IMR-90 (cell line): ENCODE measurements around the gene RAB28. TPM values are rescaled to one million over a fixed set of nuclear protein-coding genes. Genes with fewer than 3 reads are reported as not detected.

Experiments
- ATAC-seq: fragments of 200-7000 bp; cut with Tn5 transposase; 2 replicates; pipeline ENCODE4 v1.9.1; 2020; ENCODE audit warnings: low read depth, mild to moderate bottlenecking, moderate library complexity
- BruUV-seq: library from RNA; stranded (reverse); fragments of 400-500 nt; replicated peaks from 2 replicates; lab custom pipeline; 2021; lab: Mats Ljungman, UMichigan
- CTCF ChIA-PET: fragments of 300-600 bp; formaldehyde crosslinking; extraction: SDS; loops from one replicate; lab custom pipeline; 2021; ENCODE audit warnings: antibody characterized with exemption; lab: Yijun Ruan, JAX
- POLR2A ChIA-PET: fragments of 300-600 bp; sonication (Branson Sonifier 250); formaldehyde crosslinking; loops from one replicate; lab custom pipeline; 2022; ENCODE audit warnings: antibody characterized with exemption; ENCODE audit not compliant: unreplicated experiment; lab: Charles Lee
- DNase-seq: peaks from one replicate; pipeline ENCODE4 v3.0.0; 2013
- H2AFZ ChIP-seq: replicated peaks from 2 replicates; pipeline ENCODE3; 2013; ENCODE audit warnings: low read length, mild to moderate bottlenecking; ENCODE audit not compliant: poor library complexity
- H2AK5ac ChIP-seq: 2 replicates; pipeline ENCODE4 v1.6.1; 2013; ENCODE audit warnings: low read depth, low read length, inconsistent platforms
- H2AK9ac ChIP-seq: replicated peaks from 2 replicates; pipeline ENCODE3; 2013; ENCODE audit warnings: mild to moderate bottlenecking, low read depth, low read length, moderate library complexity; ENCODE audit not compliant: poor library complexity
- H2BK120ac ChIP-seq: 2 replicates; pipeline ENCODE4 v1.6.1; 2013; ENCODE audit warnings: low read depth, low read length, inconsistent platforms
- H2BK15ac ChIP-seq: 3 replicates; pipeline ENCODE4 v1.6.1; 2013; ENCODE audit warnings: low read depth, low read length, inconsistent platforms
- H2BK20ac ChIP-seq: 2 replicates; pipeline ENCODE4 v1.6.1; 2013; ENCODE audit warnings: low read depth, mild to moderate bottlenecking, inconsistent platforms, low read length, moderate library complexity
- H2BK5ac ChIP-seq: 2 replicates; pipeline ENCODE4 v1.6.1; 2013; ENCODE audit warnings: mild to moderate bottlenecking, low read depth, low read length, inconsistent platforms; ENCODE audit not compliant: poor library complexity, severe bottlenecking
- H3K14ac ChIP-seq: replicated peaks from 2 replicates; pipeline ENCODE4 v1.6.1; 2013; ENCODE audit warnings: low read depth, low read length, inconsistent platforms
- H3K18ac ChIP-seq: 2 replicates; pipeline ENCODE4 v1.6.1; 2013; ENCODE audit warnings: low read depth, low read length, control low read depth
- H3K23ac ChIP-seq: 2 replicates; pipeline ENCODE4 v1.6.1; 2013; ENCODE audit warnings: low read depth, low read length, inconsistent platforms
- H3K27ac ChIP-seq: 2 replicates; pipeline ENCODE4 v1.5.1; 2013; ENCODE audit warnings: mild to moderate bottlenecking, control low read depth, low read length; ENCODE audit not compliant: insufficient read depth
- H3K27me3 ChIP-seq: 2 replicates; pipeline ENCODE4 v1.6.1; 2013; ENCODE audit warnings: low read length; ENCODE audit not compliant: control insufficient read depth, insufficient read depth
- H3K36me3 ChIP-seq: 2 replicates; pipeline ENCODE4 v1.6.1; 2013; ENCODE audit warnings: low read length, mixed read lengths; ENCODE audit not compliant: control insufficient read depth, insufficient read depth
- H3K4ac ChIP-seq: 2 replicates; pipeline ENCODE4 v1.6.1; 2013; ENCODE audit warnings: low read depth, low read length, inconsistent platforms
- H3K4me1 ChIP-seq: 2 replicates; pipeline ENCODE4 v1.6.1; 2013; ENCODE audit warnings: low read length, mixed read lengths; ENCODE audit not compliant: control insufficient read depth, insufficient read depth
- H3K4me2 ChIP-seq: 2 replicates; pipeline ENCODE4 v1.6.1; 2013; ENCODE audit warnings: low read depth, mild to moderate bottlenecking, control low read depth, low read length, moderate library complexity
- H3K4me3 ChIP-seq: 2 replicates; pipeline ENCODE4 v1.5.1; 2013; ENCODE audit warnings: low read depth, mild to moderate bottlenecking, control low read depth, low read length, moderate library complexity; ENCODE audit not compliant: insufficient read depth
- H3K56ac ChIP-seq: 2 replicates; pipeline ENCODE4 v1.6.1; 2013; ENCODE audit warnings: low read length, inconsistent platforms; ENCODE audit not compliant: insufficient read depth; ENCODE audit errors: extremely low read depth
- H3K79me1 ChIP-seq, 2 experiments: 2 replicates each; pipeline ENCODE4 v1.6.1; 2013; ENCODE audit warnings: low read length in 2 of 2, inconsistent platforms in 1 of 2, low read depth in 1 of 2
- H3K9ac ChIP-seq: 2 replicates; pipeline ENCODE4 v1.6.1; 2013; ENCODE audit warnings: low read depth, low read length, control low read depth
- H3K9me1 ChIP-seq: 2 replicates; pipeline ENCODE4 v1.6.1; 2013; ENCODE audit warnings: low read length, inconsistent platforms; ENCODE audit not compliant: insufficient read depth
- H3K9me3 ChIP-seq: 2 replicates; pipeline ENCODE4 v1.6.1; 2013; ENCODE audit warnings: low read length; ENCODE audit not compliant: control insufficient read depth, insufficient read depth
- H4K20me1 ChIP-seq: 2 replicates; pipeline ENCODE4 v1.6.1; 2013; ENCODE audit warnings: low read length, inconsistent platforms; ENCODE audit not compliant: insufficient read depth
- H4K5ac ChIP-seq: 2 replicates; pipeline ENCODE4 v1.6.1; 2013; ENCODE audit warnings: mild to moderate bottlenecking, low read depth, low read length, control low read depth
- H4K8ac ChIP-seq, 2 experiments: 2 replicates each; pipeline ENCODE4 v1.6.1; 2013; ENCODE audit warnings: low read depth in 2 of 2, low read length in 2 of 2, control low read depth in 1 of 2, inconsistent platforms in 1 of 2
- H4K91ac ChIP-seq: 2 replicates; pipeline ENCODE4 v1.6.1; 2013; ENCODE audit warnings: low read depth, low read length, inconsistent platforms; ENCODE audit not compliant: insufficient read depth
- CTCF ChIP-seq: conservative IDR thresholded peaks from 2 replicates; pipeline ENCODE4 v1.5.1; 2012; ENCODE audit warnings: mild to moderate bottlenecking, low read depth, low read length, improper control_type of control experiment
- MAZ ChIP-seq: IDR thresholded peaks from 2 replicates; pipeline ENCODE4 v1.6.1; 2012; ENCODE audit warnings: low read depth, mild to moderate bottlenecking, low read length, improper control_type of control experiment, moderate library complexity, borderline replicate concordance
- RCOR1 ChIP-seq: IDR thresholded peaks from 2 replicates; pipeline ENCODE4 v1.6.1; 2012; ENCODE audit warnings: mild to moderate bottlenecking, low read length, improper control_type of control experiment; ENCODE audit not compliant: insufficient replicate concordance
- WGBS, 2 experiments: methylation state at CpG; one replicate each; pipeline versions ENCODE4 v1.1.5 to v1.1.7; 2013; ENCODE audit warnings: missing lambda C conversion rate in 2 of 2; ENCODE audit not compliant: insufficient read length in 1 of 2; ENCODE audit errors: extremely low coverage in 2 of 2; 5-methylcytosine and 5-hydroxymethylcytosine counted together
- dilution Hi-C: fragments of 300-500 bp; cut with HindIII; formaldehyde crosslinking; loops from one replicate; pipeline ENCODE4 v1.14.3; 2018; ENCODE audit warnings: low sequenced_read_pairs; ENCODE audit not compliant: unreplicated experiment
- in situ Hi-C: fragments of 300-500 bp; cut with MboI; formaldehyde crosslinking; loops from 3 replicates; pipeline ENCODE4 v1.14.3; 2019; ENCODE audit warnings: low sequenced_read_pairs, inconsistent platforms, mixed read lengths
- intact Hi-C: fragments of 100-400 bp; cut with micrococcal nuclease; formaldehyde crosslinking; loops from 2 replicates; pipeline ENCODE4 v1.10.0; 2022
- polyA plus RNA-seq, 3 experiments: library from polyadenylated mRNA; depleted of rRNA; stranded (reverse); fragments of >200 nt; gene quantifications; 2 replicates each; pipeline ENCODE4 v1.2.3, GENCODE V29; 2012; ENCODE audit warnings: low replicate concordance in 1 of 3
- total RNA-seq: library from RNA; depleted of rRNA; stranded (reverse); fragments of >200 nt; gene quantifications from 2 replicates; pipeline ENCODE4 v1.2.3, GENCODE V29; 2012

RAB28 gene
- total and polyA plus RNA-seq, 2 of the 4 experiments (the other 2 are of a cell fraction) = 7.5 to 10.8 TPM

DNA sequence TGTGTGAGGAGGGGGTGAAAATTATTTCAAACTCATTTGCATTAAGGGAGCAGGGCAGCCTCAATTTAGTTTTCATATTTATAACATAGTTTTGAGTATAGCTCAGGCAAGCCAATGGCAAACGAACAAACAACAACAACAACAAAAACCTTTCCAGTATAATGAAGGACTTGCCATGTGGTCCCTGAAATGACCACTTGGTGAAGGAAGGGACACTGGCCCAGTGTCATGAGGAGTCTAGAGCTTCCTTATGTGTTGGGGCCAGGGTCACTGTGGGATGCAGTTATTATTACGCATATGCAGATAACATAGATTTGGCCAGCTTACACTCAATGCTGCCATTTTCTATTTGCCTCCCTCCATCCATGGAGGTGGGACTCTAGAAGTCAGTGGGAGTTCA is 36.9 kb upstream of the RAB28 start:
- intact Hi-C loops (no loop called here), dilution Hi-C loops (no loop called here), in situ Hi-C loops (no loop called here)
- no peak for ATAC-seq
- no peak overlapping the region for H3K4ac ChIP-seq
- H3K79me1 ChIP-seq = no peaks in the 10 kb centered on the region
- peaks cover 15% of the 10 kb centered on the region for H3K9me3 ChIP-seq
- no CpG with 5 or more reads among the region's 2 CpGs for WGBS, 2 experiments
- no peak overlapping the region for H3K9ac ChIP-seq
- H2BK120ac ChIP-seq = no peak overlapping the region
- H3K56ac ChIP-seq = no peak overlapping the region
- no peak overlapping the region for H2BK15ac ChIP-seq
- no peak overlapping the region for H3K4me2 ChIP-seq
- no peak overlapping the region for H3K23ac ChIP-seq
- H3K4me3 ChIP-seq = no peak overlapping the region
- TF ChIP-seq RCOR1 = no peak
- TF ChIP-seq MAZ = no peak
- no peak for TF ChIP-seq CTCF
- H4K91ac ChIP-seq = no peak overlapping the region
- H3K27ac ChIP-seq = no peak overlapping the region
- CTCF ChIA-PET = interaction anchor here (0.5 to 0.9 kb wide), 3 partner anchors 26 to 346 kb away, joined by 3 read pairs; no protein-coding TSS in a partner anchor
- POLR2A ChIA-PET = no interaction called here
- no peak overlapping the region for H2AK5ac ChIP-seq
- H3K14ac ChIP-seq = no peak overlapping the region
- no peak overlapping the region for H2BK5ac ChIP-seq
- BruUV-seq = no TSS peak
- H3K9me1 ChIP-seq = no peaks in the 10 kb centered on the region
- no peak overlapping the region for H2AFZ ChIP-seq
- H3K18ac ChIP-seq = no peak overlapping the region
- no peak overlapping the region for H4K8ac ChIP-seq
- H4K5ac ChIP-seq = no peak overlapping the region
- no peaks in the 10 kb centered on the region for H3K36me3 ChIP-seq
- DNase-seq = no peak
- H2BK20ac ChIP-seq = no peak overlapping the region
- no peaks in the 10 kb centered on the region for H3K4me1 ChIP-seq
- H4K20me1 ChIP-seq = no peaks in the 10 kb centered on the region
- peaks cover 49% of the 10 kb centered on the region for H3K27me3 ChIP-seq
- H2AK9ac ChIP-seq = no peak overlapping the region
